Fibroblast of skin of back (primary cell): ENCODE data around the gene CLDN20.
A peak's percentile ranks its signal among the peaks of the same experiment; 100 is the strongest.
"Not testable (repeated sequence)": the region's sequence is repeated elsewhere in the genome, so short reads cannot be mapped to it uniquely, and the experiment has no call there.

Source experiments
- DNase-seq: peaks from one replicate; pipeline ENCODE4 v3.0.0-alpha.2; 2013

CLDN20 gene

GRCh38 chr6:155270561-155271091 is 6.8 kb downstream of the CLDN20 start:
- no peak for DNase-seq

- DNase-seq: no peak
These were observed 7.3 kb downstream of the CLDN20 start for GRCh38 chr6:155271145-155271544.

GRCh38 chr6:155272353-155273232 is 8.8 kb downstream of the CLDN20 start:
- no peak for DNase-seq

GRCh38 chr6:155273431-155273830 is 9.6 kb downstream of the CLDN20 start:
- peak; percentile 94 for DNase-seq

GRCh38 chr6:155274106-155274505 is 10.3 kb downstream of the CLDN20 start:
- DNase-seq: peak; percentile 60

GRCh38 chr6:155274533-155274932 is 10.7 kb downstream of the CLDN20 start:
- DNase-seq: peak; percentile 52

GRCh38 chr6:155275808-155276480 is 12.1 kb downstream of the CLDN20 start:
- DNase-seq: no peak

- DNase-seq: no peak
These were observed 12.8 kb downstream of the CLDN20 start for GRCh38 chr6:155276638-155277037.

- no peak for DNase-seq
These were observed 14.7 kb downstream of the CLDN20 start for GRCh38 chr6:155278319-155279049.

- no peak for DNase-seq
These were observed 21.0 kb downstream of the CLDN20 start for GRCh38 chr6:155284775-155285174.

- DNase-seq: no peak
These were observed 23.9 kb downstream of the CLDN20 start for GRCh38 chr6:155287762-155288161.

- no peak for DNase-seq
These were observed 26.7 kb downstream of the CLDN20 start for GRCh38 chr6:155290491-155290890.

GRCh38 chr6:155291291-155291690 is 27.5 kb downstream of the CLDN20 start:
- DNase-seq: no peak

- DNase-seq: no peak
These were observed 28.9 kb downstream of the CLDN20 start for GRCh38 chr6:155292711-155293110.

- no peak for DNase-seq
These were observed 33.9 kb downstream of the CLDN20 start for GRCh38 chr6:155297669-155298068.

GRCh38 chr6:155301867-155302266 is 38.1 kb downstream of the CLDN20 start:
- DNase-seq: peak; percentile 76

GRCh38 chr6:155303361-155303870 is 39.6 kb downstream of the CLDN20 start:
- DNase-seq: no peak

- DNase-seq: no peak
These were observed 43.1 kb downstream of the CLDN20 start for GRCh38 chr6:155306958-155307357.

GRCh38 chr6:155309150-155309549 is 45.3 kb downstream of the CLDN20 start:
- DNase-seq: no peak

- DNase-seq: peak; percentile 25
These were observed 46.8 kb downstream of the CLDN20 start for GRCh38 chr6:155310596-155310995.

GRCh38 chr6:155311086-155311485 is 47.3 kb downstream of the CLDN20 start:
- no peak for DNase-seq

- DNase-seq: no peak
These were observed 47.8 kb downstream of the CLDN20 start for GRCh38 chr6:155311583-155311982.

GRCh38 chr6:155312950-155313349 is 49.1 kb downstream of the CLDN20 start:
- not testable (repeated sequence) for DNase-seq
